Measurements from ENCODE around the gene DDX23.
"Not testable (repeated sequence)": the region's sequence is repeated elsewhere in the genome, so short reads cannot be mapped to it uniquely, and the experiment has no call there.

The DDX23 gene

GRCh38 chr12:48851883-48852733, at the start of gene DDX23:
DDX23 (minus strand) TSS chr12:48852163; CDS start chr12:48845782, 6,381 bp downstream.
- peak; percentile 90 to 92 for DNase-seq

DNA sequence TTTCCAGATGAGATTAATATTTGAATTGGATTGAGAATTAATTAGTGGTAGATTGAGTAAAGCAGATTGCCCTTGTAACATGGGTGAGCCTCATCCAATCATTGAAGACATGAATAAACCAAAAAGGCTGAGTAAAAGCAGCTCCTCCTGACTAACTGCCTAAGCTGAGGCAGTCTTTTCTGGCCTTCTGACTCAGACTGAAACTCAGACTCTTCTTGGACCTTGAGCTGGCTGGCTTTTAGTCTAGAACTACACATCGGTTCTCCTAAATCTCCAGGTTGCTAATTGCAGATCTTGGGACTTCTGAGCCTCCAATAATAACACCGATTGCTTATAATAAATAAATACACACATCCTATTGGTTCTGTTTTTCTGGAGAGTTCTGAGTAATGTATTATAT, 49.3 kb upstream of the DDX23 start:
- no peak for DNase-seq

DNA sequence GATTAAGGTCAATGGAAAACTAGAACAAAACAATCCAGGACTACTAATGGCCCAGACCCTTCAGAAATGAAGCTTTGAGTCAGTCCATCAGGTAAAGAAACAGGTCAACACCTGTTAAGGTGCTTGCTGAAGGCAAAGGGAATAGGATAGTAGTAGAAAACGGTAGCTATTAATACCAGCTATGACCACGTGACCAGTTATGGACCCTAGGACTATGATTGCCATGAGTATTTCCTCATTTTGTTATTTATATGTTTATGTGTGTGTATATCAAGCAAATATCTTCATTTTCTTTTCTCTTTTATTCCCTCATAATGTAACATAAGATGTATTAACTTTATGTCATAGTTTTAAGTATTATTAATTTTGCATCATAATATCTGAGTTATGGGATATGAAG, 47.7 kb upstream of the DDX23 start:
- no peak for DNase-seq

GRCh38 chr12:48894271-48894670, 42.3 kb upstream of the DDX23 start:
- no peak for DNase-seq

DNA sequence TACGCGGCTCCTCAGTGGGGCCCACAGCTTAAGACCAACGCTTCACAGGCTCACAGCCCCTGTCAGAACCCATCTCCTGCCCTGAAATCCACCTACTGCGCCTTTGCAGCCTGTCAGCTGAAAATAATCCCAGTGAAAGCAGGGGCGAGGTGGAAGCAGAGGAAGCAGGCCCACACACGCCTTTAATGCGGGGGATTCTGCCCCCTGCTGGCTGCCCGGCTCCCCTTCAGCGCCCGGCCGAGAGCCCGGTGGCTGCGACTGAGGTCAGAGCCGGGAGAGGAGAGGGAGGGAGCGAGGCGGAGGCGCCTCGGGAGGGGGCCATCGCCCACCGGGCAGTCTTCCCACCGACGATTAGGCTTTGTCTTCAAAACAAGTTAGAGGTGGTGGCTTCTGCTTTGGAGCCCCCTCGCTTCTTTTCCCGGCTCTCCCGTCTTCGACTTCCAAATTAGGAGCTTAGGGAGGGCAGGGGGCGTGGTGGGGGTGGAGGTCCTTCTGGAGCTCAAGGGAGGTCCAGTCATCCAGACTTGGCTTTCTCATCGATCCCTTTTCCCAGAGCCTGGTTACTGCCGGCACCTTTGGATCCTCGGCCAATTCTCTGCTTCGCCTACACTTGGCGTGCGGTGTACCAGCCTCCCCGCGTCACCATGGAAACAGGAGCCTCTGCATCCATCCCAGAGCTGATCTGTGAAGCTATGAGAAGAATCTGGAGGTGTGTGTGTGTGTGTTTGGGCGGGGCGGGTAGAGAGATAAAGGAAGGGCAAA, 38.9 kb upstream of the DDX23 start:
- peak; percentile 80 to 85 for DNase-seq

GRCh38 chr12:48889679-48890078, 37.7 kb upstream of the DDX23 start:
- no peak for DNase-seq

DNA sequence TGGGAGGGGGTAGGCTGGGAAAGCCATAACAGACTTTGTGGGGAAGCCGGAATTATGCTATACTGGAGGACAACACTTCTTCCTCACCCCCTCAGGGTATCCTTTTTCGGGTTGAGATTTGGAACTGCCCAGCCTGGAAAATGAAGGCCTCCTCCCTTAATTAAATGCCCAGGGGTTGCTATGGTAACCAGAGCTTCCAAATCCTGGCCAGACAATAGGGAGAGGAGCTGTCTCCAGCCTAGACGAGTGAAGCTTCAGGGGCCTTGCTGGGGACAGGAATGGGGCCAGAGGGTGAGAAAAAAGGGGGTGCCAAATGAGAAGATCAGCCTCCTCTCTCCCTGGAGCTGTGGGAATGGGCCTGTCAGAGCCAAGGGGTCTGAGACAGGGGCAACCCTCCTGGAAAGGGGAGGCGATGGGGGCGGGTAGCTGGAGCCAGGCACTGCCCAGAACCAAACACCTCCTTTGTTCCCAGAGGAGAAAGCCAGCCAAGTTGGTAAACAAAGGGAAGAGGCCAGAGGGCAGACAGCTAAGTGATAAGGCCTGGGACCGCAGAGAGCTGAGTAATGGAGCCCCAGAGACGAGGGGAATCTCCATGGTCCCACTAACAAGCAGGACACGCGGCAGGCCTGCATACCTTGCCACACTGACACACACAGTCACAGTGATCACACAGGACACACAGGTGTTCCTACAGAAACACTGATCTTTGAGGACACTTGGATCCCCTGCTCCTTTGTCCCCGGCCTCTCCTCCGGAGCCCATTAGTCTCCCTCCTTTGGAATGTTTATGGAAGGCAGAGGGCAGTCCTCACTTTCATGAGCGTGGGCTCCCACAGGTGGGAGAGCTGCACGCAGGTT, 31.6 kb upstream of the DDX23 start:
- no peak for DNase-seq

DNA sequence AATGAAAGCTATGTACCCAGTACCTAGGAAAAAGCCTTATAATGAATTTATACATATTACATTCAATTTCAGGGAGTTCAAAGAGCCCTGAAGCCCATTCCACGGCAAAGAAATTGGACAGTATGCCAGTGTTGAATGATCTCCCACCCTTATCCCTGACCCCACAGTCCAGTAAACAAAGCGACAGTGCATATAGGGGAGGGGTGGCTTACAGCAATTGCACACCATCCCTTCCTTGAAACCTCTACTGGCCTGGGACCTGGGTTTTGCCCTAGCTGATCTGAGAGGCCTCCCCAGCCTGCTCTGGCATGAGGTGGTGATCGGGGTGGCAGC, 31.0 kb upstream of the DDX23 start:
- DNase-seq = no peak

DNA sequence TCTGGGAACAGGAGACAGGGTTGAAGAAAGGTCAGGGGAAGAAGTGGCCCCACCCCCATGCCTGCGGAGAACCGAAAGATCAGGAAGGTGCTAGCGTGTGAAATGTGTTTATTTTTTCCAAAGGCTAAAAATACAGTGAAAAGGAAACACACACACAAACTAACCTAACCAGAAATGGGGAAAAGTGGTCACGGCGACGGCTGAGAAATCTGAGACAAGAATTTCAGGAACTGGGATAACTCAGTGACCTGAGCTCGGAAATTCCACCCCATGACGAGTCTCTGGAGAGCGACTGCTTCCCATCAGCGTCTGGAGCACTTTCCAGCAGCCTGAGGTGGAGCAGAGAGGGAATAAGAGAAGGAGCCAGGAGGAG, 30.3 kb upstream of the DDX23 start:
- DNase-seq = no peak

GRCh38 chr12:48881686-48882314, 29.8 kb upstream of the DDX23 start:
- DNase-seq = no peak

DNA sequence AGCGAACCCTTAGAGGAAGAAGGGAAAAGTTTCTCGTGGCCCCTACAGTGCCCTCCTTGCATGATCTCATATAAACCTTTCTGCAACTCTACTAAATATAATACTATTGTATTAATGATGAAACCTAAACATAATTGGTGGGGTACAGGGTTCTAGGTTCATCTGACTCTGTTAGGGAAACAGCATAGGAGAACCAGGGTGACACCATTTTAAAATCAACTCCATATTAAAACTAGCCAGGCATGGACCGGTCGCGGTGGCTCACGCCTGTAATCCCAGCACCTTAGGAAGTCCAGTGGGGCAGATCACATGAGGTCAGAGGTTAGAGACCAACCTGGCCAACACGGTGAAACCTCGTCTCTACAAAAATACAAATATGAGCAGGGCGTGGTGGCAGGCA, 28.7 kb upstream of the DDX23 start:
- DNase-seq = no peak

DNA sequence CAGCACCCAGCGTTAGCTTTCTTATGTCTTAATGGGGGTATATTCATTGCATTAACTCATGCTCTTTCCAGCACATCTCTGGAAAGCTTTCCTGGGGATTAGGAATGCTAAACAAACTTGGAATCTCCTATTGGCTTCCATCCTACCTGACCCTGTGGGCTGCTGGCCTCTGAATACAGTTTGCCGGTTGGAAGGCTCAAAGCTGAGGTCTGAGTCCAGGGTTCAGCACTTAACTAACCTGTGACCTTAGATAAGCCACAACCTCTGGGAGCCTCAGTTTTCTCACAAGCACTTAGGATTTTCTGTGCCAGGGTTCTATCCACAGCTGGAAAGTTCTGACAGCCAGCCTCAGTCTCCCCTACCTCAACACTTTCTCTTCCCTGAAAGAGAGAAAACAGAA, 26.6 kb upstream of the DDX23 start:
- no peak for DNase-seq

DNA sequence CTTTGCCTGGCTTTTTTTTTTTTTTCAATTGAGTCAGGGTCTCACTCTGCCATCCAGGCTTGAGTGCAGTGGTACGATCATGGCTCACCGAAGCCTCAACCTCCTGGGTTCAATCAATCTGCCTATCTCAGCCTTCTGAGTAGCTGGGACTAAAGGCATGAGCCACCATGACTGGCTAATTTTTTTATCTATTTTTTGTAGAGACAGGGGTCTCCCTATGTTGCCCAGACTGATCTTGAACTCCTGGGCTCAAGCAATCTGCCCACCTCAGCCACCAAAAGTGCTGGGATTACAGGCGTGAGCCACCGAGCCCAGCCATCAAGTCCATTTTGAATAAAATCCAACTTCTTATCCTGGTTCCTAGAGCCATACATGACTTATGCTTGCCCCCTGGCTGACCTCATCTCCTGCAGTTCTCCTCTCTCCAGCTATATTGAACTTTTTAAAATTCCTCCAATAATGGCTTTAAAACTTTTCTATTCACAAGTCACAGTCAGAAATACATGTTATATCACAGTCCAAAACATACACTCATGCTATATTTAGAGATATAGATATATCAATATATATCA, 24.1 kb upstream of the DDX23 start:
- no peak for DNase-seq

DNA sequence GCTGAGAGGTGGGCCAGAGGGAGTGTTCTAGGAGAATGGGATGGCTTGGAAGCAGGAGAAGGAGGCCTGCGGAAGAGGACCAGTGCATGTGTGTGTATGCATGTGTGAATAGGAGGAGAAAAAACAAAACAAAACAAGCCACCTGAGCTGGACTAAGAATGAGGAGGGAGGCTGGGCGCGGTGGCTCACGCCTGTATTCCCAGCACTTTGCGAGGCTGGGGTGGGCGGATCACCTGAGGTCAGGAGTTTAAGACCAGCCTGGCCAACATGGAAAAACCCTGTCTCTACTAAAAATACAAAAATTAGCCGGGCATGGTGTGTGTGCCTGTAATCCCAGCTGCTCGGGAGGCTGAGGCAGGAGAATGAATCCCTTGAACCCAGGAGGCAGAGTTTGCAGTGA, 21.6 kb upstream of the DDX23 start:
- not testable (repeated sequence) for DNase-seq

- no peak for DNase-seq
Measured at GRCh38 chr12:48873096-48873495, 21.1 kb upstream of the DDX23 start.

DNA sequence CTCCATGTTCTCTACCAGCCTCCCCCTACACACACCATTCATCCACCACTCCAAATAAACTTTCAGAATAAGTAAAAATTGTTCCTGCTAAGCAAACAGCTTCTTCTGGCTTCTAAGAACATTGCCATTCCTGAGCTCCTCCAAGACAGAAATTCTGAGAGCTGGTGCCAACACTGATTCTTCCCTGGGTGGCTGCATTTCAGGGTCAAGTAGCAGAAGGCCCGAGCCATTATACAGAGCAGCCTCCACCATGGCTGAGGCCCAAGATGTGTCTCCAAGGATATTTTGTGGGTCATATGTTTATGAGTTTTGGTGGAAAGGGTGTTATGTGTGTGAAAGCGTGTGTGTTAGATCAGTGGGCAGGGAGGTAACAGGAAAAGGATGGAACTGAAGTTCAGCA, 17.2 kb upstream of the DDX23 start:
- DNase-seq = no peak

DNA sequence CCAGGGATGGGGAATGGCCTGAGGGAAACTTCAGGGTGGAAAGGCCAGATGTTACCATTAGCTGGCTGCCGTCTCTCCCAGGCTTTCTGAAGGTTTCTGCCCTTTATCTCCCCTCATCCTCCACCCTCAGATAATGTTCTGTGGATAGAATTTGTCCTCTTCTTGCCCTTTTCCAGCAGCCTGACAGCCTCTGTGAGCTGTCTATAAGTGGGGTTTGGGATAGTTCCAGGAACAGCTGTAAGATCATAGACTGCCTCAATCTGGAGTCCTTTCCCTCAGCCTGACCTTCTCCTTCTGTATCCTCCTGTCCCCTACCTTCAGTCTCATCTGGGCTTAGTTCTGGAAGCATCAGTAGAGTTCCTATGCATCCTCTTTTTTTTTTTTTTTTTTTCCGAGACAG, 16.5 kb upstream of the DDX23 start:
- DNase-seq = no peak

DNA sequence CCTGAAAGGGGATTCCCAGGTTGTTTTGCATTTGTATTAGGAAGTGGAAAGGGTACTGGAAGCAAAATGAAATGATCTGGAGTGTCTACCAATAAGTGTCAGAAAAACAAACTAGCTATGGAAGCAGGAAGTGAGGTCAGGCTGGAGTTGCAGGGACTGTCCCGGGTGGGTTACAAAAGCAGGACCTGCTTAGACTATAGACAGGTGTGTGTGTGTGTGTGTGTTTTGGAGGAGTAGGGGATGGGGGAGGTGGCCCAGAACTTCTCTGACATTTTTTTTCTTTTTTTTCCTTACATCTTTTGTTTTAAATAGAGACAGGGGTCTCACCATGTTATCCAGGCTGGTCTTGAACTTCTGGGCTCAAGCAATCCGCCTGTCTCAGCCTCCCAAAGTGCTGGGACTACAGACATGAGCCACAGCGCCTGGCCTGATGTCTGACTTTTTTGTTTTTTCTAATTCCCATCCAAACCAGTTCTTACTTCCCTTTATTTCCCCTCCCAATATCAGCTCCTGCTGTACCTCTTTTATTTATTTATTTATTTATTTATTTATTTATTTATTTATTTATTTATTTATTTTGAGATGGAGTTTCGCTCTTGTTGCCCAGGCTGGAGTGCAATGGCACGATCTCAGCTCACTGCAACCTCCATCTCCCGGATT, 14.2 kb upstream of the DDX23 start:
- no peak for DNase-seq

DNA sequence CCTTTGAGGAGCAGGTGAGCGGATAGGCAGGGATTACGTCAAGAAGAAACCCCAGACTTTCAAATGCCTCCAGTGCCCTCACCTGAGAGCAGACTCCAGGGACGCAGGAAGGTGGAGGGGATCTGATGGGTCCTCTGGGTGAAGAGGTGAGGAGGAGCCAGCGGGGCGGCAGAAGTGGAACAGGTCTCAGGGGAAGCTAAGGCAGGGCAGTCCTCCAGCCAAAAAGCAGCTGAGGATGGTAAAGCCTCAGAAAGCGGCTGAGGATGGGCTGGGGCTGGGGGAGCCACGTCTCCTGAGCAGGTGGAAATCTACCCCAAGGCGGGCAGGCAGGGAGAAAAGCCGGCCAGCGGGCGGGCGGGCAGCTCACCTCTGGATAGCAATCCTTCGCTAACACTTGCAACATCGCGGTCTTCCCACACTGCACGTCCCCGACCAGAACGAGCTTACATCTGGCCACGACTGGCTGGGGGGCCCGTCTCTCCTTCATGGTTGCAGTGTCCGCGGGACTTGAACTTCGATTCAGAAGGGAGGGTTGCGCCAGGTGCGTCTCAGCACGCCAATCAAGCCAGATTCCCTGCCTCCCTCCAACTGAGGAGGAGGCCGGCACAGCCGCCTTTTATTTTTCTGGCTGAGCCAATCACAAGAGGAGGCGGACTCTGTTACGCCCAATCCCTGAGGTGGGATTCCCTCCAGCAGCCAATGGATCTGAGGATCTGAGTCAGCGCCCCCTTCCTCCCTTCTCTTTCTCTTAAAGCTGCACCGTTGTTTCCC, 13.5 kb upstream of the DDX23 start, which contains the start of gene RND1:
RND1 (minus strand) TSS at position 590 of the 771 bp plus-strand sequence; CDS start at position 487, 103 bp downstream.
- peak; percentile 80 to 85 for DNase-seq

- no peak for DNase-seq
Measured at GRCh38 chr12:48863291-48863690, 11.3 kb upstream of the DDX23 start.

GRCh38 chr12:48862760-48863159, 10.8 kb upstream of the DDX23 start:
- no peak for DNase-seq
